HG03139 (cell line): Measurements from ENCODE around the gene BHLHA15.

Experiments used
- ATAC-seq: cut with Tn5 transposase; IDR thresholded peaks from one replicate; pipeline ENCODE4 v1.9.1; 2021; ENCODE audit not compliant: unreplicated experiment

The BHLHA15 gene

DNA sequence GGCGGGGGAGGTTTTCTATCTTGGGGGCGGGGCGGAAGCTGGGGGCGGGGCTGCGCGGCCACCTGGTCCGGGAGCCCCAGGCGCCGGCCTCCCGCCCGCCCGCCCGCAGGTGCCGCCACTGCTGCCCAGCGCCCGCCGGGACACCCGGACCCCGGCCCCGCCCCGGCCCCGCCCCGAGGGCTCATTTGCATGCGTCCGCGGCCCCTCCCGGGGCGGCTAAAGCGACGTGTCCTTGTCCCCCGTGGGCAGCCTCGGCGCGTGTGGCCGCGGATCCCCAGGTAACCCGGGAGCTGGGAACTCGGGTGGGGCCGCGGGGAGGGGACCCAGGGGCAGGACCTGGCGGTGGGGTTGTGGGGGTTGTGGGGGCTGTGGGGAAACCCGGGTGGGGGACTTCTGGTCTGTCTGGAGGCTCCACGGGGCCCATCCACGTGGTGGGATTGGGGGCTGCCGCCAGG, at the start of gene BHLHA15:
Gene BHLHA15 (plus strand): TSS at position 219 of the 455 bp plus-strand sequence. CDS start 871 bp downstream, outside the sequence.
- no peak for ATAC-seq

DNA sequence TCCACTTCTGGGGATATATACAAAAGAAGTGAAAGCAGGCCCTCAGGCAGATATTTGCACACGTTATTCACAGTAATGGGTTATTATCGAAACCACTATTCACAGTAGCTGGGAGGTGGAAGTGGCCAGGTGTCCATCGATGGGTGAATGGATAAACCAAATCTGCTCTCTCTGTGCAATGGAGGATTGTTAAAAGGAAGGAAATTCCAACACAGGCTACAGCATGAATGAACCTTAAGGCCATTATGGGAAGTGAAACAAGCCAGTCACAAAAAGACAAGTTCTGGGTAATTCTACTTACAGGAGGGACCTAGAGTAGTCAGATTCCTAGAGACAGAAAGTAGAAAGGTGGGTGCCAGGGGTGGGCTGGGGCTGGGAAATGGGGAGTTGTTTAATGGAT, 48.5 kb upstream of the BHLHA15 start:
- no peak for ATAC-seq

- no peak for ATAC-seq
Measured at GRCh38 chr7:98163269-98163668, 48.0 kb upstream of the BHLHA15 start.

DNA sequence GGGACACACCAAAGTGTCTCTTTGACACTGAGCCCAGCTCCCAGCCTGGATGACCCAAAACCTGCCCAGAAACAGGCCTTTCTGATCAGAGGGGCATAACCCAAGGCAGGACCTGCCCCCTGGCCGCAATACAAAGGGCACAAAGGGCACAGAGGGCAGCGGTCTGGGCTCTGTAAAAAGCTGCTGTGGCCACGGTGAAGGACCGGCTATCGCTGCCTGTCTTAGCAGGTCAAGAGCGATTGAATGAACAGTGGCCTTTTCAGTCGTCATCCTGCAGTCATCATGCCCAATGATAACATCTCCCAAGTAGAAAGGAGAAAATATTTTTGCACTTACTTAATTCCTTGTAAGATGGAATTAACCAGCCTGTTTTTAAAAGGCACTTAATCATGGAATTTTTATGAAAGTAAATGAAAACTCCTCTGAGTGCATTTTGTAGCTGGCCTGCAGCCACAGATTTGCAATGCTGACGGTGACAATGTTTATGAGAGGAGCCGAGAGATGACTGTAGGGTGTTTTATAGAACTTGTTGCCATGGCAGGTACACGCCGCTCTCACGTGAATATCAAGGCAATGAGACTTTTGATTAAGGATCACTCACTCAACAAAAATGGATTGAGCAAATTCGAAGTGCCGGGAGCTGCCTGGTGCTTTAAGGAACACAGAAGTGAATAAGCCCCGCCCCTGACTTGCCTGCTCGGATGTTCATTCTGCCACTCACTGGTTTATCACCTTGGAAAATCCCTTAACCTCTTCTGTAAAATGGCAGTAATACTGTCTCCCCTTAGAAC, 47.3 kb upstream of the BHLHA15 start:
- no peak for ATAC-seq

DNA sequence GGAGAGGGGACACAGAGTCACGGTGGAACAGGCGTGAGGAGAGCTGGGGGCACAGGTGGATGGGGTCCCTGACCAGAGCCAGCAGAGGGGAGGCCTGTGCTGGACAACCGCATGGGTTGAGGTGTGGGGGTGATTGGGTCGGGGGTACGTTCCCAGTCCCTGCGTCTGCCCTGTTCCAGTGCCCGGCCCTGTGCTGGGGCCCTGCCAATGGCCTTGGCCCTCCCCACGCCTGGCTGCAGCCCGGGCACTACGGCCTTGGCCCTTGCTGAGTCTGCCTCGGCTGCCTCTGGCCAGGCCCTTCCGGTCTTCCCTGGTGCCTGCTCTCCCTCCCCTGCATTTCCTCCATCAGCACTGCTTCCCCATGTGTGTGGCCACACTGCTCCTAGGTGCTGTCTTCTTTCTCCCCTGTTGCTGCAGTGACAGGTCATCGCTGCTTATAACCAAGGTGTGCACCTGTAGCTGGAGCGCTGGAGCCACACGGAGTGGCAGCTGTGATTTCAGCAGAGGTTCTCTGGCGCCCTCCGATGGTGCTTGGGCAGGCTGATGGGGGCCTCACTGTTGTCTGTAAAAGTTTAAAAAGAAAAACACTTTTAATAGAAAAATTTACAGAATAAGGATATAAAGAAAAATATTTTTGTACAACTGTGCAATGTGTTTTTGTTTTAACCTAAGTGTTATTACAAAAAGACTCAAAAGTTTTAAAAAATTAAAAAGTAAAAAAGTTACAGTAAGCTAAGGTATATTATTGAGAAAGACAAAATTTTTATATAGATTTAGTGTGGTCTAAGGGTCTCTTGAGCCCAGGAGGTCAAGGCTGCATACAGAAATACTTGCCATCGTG, 45.2 kb upstream of the BHLHA15 start:
- no peak for ATAC-seq

DNA sequence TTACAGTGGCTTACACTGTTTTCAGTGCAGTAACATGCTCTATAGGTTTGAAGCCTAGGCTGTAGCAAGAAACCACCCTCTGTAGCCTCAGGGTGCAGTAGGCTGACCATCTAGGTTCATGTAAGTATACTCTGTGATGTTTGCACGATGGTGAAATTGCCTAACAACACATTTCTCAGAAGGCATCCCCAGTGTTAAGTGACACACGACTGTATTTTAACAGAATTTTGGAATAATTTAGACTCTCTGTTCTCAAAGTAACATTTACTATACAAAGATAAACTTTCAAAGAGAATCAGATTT, 44.6 kb upstream of the BHLHA15 start:
- no peak for ATAC-seq

DNA sequence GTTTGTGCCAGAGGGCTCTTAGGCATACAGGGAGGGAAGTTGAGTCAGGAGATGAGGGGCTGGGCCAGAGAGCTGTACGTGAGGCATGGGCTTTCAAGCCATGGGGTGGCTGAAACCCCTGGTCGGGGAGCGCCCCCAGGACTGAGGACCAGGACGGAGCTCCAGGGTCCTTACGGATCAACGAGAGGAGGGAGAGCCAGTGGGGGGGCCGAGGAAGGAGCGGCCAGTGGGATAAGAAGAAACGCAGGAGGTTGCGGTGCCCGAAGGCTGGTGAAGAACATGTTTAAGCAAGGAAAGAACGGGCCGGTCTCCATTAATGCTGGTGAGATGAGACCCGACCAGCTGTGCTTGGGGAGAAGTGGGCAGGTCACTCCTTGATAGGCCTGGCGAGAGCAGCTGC, 43.6 kb upstream of the BHLHA15 start:
- ATAC-seq, result no peak

DNA sequence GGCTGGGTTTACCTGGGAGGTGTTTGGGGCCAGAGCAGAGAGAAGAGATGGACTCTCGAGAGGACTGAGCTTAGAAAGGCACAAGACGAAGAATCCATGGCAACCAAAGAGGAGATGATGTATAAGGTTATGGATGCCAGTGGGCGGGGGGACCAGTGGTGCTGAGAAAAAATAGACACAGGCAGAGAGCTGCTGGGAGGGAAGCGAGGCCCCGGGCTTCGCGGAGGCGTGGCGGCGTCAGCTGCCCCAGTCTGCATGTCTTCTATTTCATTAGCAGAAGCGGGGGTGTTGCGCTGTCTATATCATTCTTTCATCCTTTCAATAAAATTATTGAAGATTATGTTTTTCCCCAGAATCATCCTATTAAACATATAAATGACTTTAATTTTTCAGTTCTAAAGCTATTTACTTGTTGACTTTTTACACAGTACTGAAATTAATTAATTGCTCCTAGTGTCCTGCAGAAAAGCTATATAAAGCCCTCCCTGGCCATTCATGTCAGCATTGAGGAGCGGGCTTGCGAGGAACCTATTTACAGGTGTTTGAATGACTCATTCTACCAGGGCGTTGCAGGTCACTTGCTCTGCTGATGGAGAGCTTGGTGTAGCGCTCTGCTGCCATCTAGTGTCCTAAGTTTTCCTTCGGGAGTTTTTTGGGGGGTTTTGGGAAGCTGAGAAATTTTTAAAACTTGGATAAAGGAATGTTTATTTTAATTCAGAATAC, 42.9 kb upstream of the BHLHA15 start:
- no peak for ATAC-seq

DNA sequence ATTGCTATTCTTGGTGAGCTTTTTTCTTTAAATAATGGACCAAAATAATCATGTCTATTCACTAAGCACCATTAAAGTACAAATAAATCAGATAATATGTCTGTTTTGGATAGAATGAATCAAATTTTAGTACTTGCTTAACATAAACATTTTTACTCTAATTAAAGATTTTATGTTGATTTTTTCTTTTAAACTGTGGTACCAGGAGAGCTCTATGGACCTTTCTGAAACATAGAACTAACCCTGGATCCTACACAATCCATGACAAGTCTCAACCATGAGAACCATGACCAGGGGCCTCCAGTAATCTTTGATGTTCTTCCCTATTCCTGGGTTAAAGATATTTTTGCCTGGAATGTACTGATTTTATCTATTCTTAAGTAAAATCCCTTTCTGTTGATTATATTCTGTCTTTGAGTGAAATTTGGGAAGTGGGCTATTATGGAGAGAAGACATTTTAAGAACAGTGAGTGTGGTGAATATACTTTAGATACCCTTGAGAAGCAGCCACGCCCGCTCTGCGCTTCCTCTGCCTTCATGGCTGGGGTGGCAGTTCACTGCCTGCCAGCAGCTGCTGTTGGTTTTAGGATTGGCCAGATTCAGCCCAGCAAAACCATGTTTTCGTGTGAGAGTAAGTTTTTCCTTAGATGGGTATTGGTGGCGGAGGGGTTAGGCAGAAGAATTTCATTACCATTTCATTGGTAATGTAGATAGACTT, 42.2 kb upstream of the BHLHA15 start:
- no peak for ATAC-seq

DNA sequence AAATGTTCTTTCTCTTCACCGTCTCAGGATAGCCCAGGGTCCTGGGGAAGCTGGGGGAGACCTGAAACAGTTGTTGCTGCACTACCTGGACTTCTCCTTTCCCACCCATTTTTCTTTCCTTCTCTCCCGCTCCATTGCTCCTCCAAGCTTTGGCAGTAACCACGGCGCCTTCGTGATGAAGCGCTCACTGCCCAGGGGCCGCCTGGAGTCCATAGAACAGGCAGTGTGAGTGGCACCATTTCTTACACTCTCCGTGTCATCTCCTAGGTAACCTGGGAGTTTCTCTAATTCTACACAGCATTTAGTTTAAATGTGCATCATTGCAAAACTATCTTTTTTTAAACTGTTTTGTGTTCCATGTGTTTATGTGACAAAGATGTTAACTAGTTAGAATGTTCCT, 40.3 kb upstream of the BHLHA15 start:
- ATAC-seq, result no peak

- ATAC-seq, result no peak
Measured at GRCh38 chr7:98171449-98171848, 39.8 kb upstream of the BHLHA15 start.

GRCh38 chr7:98174334-98175259, 36.6 kb upstream of the BHLHA15 start:
- no peak for ATAC-seq

- ATAC-seq, result no peak
Measured at GRCh38 chr7:98175260-98175940, 35.8 kb upstream of the BHLHA15 start.

DNA sequence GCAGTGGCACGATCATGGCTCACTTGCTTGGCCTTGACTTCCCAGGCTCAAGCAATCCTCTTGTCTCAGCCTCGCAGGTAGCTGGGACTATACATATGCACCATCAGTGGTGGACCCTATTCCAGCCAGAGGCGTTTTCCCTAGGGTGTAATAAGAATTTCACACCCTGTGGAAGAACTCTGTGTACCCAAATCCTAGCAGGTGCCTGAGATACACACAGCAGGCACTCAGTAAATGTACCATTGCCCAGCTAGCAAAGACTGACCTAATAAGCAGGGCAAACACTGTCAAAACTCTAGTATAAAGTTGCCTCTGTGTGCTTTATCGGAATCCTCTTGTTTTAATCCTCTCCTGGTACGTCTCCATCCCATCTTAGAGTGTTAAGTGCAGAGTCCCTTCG, 33.7 kb upstream of the BHLHA15 start:
- no peak for ATAC-seq

GRCh38 chr7:98178321-98178720, 32.9 kb upstream of the BHLHA15 start:
- ATAC-seq, result no peak

- ATAC-seq, result no peak
Measured at GRCh38 chr7:98178762-98179490, 32.3 kb upstream of the BHLHA15 start.

GRCh38 chr7:98180751-98181150, 30.5 kb upstream of the BHLHA15 start:
- ATAC-seq, result no peak

DNA sequence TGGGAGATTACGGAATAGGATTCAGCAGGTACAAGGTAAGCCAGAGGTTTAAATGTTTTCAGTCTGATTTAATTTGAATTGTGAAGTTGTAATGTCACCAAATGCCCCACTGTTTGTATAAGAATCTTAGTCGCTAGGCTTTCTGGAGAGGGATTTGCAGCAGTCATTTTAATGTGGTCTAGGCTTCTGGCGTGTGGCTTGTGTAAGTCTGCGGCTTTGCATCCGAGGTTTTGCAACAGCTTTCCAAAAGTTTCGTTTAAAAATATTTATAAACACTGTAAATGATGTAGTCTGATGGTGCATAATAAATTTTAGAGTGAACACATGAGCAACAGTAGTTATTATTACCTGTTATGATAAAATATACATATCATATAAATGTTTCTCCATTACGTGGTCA, 26.1 kb upstream of the BHLHA15 start:
- ATAC-seq, result no peak
